Fibroblast of villous mesenchyme (primary cell): ENCODE data around the gene ANKLE1. TPM values are rescaled to one million over a fixed set of nuclear protein-coding genes. Genes with fewer than 3 reads are reported as not detected.

Experiments
- DNase-seq: peaks from one replicate; pipeline ENCODE4 v3.0.0-alpha.2; 2010; ENCODE audit warnings: low read depth
- H3K4me3 ChIP-seq: 2 replicates; pipeline ENCODE4 v1.5.1; 2011; ENCODE audit warnings: low read depth, mild to moderate bottlenecking, low read length
- total RNA-seq: library from RNA; depleted of rRNA; stranded (reverse); fragments of >200 nt; gene quantifications from 2 replicates; pipeline ENCODE4 v1.2.3, GENCODE V29; 2012
- TF ChIP-seq, protein P1 (sequence below): IDR thresholded peaks from 2 replicates; pipeline ENCODE4 v1.5.1; 2012; ENCODE audit warnings: low read depth, mild to moderate bottlenecking, low read length; ENCODE audit not compliant: insufficient read depth

Gene ANKLE1
- total RNA-seq, 1 donor = 0.86 TPM

GRCh38 chr19:17318966-17319365, 37.3 kb downstream of the ANKLE1 start:
- TF ChIP-seq, protein P1, sequence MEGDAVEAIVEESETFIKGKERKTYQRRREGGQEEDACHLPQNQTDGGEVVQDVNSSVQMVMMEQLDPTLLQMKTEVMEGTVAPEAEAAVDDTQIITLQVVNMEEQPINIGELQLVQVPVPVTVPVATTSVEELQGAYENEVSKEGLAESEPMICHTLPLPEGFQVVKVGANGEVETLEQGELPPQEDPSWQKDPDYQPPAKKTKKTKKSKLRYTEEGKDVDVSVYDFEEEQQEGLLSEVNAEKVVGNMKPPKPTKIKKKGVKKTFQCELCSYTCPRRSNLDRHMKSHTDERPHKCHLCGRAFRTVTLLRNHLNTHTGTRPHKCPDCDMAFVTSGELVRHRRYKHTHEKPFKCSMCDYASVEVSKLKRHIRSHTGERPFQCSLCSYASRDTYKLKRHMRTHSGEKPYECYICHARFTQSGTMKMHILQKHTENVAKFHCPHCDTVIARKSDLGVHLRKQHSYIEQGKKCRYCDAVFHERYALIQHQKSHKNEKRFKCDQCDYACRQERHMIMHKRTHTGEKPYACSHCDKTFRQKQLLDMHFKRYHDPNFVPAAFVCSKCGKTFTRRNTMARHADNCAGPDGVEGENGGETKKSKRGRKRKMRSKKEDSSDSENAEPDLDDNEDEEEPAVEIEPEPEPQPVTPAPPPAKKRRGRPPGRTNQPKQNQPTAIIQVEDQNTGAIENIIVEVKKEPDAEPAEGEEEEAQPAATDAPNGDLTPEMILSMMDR = no peak
- DNase-seq = no peak
- no peak overlapping the region for H3K4me3 ChIP-seq

- H3K4me3 ChIP-seq = no peak overlapping the region
- DNase-seq = no peak
- TF ChIP-seq, protein P1 = no peak
Measured at GRCh38 chr19:17319473-17320238, 38.0 kb downstream of the ANKLE1 start.

DNA sequence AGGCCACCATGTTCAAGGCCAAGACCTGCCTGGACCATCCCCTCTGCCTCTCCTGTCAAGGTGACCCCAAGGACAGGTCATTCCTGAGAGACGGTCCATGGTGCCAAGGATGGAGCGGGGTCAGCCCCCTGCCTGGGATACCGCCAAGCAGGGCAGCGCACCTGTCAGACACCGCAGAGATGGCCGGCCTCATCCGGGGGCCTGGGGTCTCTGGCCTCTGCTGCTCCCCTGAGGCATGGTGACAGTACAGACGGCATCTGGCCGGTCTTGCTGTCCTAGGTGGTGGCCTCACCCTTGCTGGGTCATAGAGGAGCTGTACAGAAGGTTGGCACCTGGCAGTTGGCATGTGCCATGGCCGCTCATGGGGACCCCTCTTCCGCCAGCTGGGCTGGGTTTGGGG, 38.7 kb downstream of the ANKLE1 start:
- H3K4me3 ChIP-seq = no peak overlapping the region
- TF ChIP-seq, protein P1 = no peak
- DNase-seq = no peak

- TF ChIP-seq, protein P1 = no peak
- H3K4me3 ChIP-seq = no peak overlapping the region
- no peak for DNase-seq
Measured at GRCh38 chr19:17321655-17322489, 40.2 kb downstream of the ANKLE1 start.

DNA sequence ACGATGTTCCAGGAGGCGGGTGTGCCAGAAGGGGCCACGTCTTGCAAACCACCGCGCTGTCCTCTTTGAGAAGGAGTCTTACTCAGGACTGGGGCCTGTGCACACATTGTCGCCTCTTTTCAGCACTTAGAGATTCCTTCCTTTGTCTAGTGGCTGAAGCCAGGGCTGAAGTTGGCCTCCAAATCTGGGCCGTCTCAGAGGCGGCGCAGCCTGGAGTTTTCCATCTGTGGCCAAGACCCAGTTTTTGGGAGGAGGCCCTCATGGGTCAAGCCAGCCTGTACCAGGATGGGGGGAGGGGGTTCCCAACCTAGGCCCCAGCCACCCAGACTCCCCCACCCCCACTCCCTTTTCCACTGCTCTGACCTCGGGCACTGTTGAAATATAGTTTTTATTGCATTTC, 41.2 kb downstream of the ANKLE1 start:
- no peak for DNase-seq
- H3K4me3 ChIP-seq = no peak overlapping the region
- TF ChIP-seq, protein P1 = no peak

- TF ChIP-seq, protein P1 = no peak
- H3K4me3 ChIP-seq = no peak overlapping the region
- no peak for DNase-seq
Measured at GRCh38 chr19:17323300-17323963, 41.7 kb downstream of the ANKLE1 start.
